Left cardiac atrium (tissue), 4 donors: ENCODE data around the gene ZFP82. TPM values are rescaled to one million over a fixed set of nuclear protein-coding genes. Genes with fewer than 3 reads are reported as not detected.

ENCODE experiments used
- ATAC-seq, 2 donors: fragments of 200-7000 bp; cut with Tn5 transposase; one replicate each; pipeline ENCODE4 v1.9.1; 2020; ENCODE audit warnings: mild to moderate bottlenecking in 2 of 2, moderate library complexity in 2 of 2
- DNase-seq: peaks from one replicate; pipeline ENCODE4 v3.0.0-alpha.2; 2020
- intact Hi-C, 2 donors: fragments of 100-400 bp; cut with DNase I; formaldehyde crosslinking; loops; one replicate each; pipeline versions ENCODE4 v1.14.1 to v1.15.1; 2022 to 2023
- total RNA-seq, 2 donors: library from RNA; stranded (reverse); fragmentation: NEBNext Ultra II Directional; extraction: Animal tissue kit (Norgen Biotek cat#: 25700); gene quantifications; one replicate each; pipeline ENCODE4 v1.2.1, GENCODE V29; 2021
- donor health status: DM: no; HTN: yes; CAD: no.
- donor health status: DM: no; HTN: yes; CAD: no; lungs with severe emphysema.
- donor health status: DM: yes; HTN: yes; CAD: no.
- donor health status: Dilated cardiomyopathy.

Gene ZFP82
- total RNA-seq, 2 donors from 2014 or later: 3.8 to 4.7 TPM

DNA sequence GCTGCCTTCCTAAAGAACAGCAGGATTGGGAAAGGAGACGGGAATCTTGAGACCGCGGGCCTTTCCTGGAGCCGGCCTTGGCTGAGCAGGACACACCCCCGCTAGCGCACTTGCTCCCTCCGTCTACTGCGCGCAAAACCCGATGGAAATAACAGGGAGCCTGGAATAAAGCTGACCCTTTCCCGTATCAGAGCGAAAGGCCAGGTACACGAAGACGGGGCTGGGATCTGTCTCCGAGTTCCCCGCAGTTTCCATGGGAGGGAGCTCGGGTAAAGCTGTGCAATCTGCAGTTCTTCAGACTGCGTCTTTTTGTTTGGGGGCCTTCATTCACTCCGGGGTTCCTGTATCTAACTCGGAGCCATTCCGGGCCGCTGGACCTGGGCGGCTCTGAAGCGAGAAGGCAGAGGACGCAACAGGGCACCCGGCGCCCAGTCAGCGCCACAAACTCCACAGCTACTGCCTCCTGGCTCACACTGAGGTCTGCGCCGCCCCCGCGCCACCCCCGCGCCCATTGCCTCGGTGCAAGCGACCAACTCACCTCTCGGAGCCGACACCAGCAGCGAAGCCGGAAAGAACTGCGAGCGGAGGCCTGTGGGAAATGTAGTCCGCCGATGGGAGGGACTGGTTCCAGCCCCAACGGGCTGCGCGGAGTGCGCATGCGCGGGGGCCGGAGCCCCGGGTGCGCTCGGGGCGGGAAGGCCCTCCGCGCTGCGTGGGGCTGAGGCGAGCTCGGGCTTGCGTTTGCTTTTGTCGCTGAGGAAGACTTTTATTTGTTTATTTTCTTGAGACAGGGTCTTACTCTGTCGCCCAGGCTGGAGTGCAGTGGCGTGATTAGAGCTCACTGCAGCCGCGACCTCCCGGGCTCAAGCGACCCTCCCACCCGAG is 39.6 kb downstream of the ZFP82 start, which contains the start of gene ZFP14:
Gene ZFP14 (minus strand): TSS at position 577 of the 885 bp plus-strand sequence. CDS start 11,309 bp downstream, outside the sequence.
- DNase-seq (peak; percentile 95), ATAC-seq (peak; percentile 99 to 100)
- intact Hi-C loops: loop anchor here in 1 of 2 donors (5.0 kb wide), 1 partner anchor 38 kb away; the partner anchor contains the start of gene ZFP82

DNA sequence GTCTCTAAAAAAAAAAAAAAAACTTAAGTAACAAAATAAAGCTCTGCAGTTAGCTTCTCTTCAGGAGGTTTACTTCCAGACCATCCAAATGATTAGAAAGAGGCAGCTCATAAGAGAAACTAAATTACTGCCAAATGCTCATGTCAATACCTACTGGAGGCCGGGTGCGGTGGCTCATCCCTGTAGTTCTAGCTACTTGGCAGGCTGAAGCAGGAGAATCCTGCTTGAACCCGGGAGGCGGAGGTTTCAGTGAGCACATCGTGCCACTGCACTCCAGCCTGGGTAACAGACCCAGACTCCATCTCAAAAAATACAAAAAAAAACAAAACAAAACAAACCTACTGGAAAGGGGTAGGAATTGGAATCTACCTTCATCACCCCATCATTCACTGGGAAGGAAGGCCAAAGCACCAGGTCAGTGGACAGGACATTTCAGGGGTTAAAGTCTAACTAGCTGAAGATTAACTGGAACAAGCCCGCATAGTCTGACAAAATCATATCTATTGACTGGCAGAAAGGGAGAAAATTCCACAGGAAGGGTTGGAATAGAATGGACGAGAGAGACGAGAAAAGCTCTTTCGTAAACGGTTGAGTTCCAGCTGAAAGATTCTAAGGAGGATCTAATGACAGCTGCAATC is 40.8 kb downstream of the ZFP82 start:
- no peak for DNase-seq
- ATAC-seq: no peak
- intact Hi-C loops: loop anchor here in 1 of 2 donors (5.0 kb wide), 1 partner anchor 40 kb away; the partner anchor contains the start of gene ZFP82

DNA sequence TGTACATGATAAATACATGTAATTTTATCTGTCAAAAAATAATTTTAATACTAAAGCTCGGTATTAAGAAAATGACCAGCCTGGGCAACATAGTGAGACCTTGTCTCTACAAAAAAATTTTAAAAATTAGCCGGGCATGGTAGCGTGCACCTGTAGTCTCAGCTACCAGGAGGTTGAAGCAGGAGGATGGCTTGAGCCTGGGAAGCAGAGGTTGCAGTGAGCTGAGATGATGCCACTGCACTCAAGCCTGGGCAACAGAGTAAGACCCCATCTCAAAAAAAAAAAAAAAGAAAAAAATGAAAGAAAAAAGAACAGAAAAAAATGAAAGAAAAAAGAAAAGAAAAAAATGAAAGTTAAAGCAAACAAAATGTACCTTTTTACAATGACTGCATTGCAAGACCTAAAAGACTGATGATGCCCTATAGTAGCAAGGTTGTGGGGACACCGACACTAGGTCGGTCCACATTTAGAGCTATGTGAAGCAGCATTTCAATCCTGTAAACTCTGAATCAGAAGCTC is 44.7 kb downstream of the ZFP82 start:
- DNase-seq (no peak), ATAC-seq (no peak)
- intact Hi-C loops: no loop called here

GRCh38 chr19:36371886-36372285 is 46.6 kb downstream of the ZFP82 start:
- no peak for ATAC-seq
- no peak for DNase-seq
- intact Hi-C loops: no loop called here

DNA sequence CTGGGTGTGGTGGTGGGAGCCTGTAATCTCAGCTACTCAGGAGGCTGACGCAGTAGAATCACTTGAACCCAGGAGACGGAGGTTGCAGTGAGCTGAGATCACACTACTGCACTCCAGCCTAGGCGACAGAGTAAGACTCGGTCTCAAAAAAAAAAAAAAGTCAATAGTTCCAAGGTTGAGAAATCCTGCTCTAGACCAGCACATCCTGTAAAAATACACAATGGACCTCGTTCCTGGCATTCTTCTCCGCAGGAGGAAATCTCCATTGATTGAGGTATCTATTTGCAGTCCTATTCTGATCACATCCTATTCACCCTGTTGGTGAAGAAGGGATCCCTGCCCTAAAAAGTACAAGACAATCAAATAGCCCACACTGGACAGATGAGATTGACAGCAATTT is 54.6 kb downstream of the ZFP82 start:
- DNase-seq (no peak), ATAC-seq (no peak)
- intact Hi-C loops: no loop called here

Other genes starting within 250 kb of the ZFP82 start
- gene ZNF565, start 204.0 kb downstream of the ZFP82 start, total RNA-seq: 1 to 10 TPM; 4.5 to 4.8 TPM
- 10 to 100 TPM; 28.0 to 48.6 TPM for gene ZNF146, start 203.5 kb downstream of the ZFP82 start, total RNA-seq
- gene ZFP14, start 39.4 kb downstream of the ZFP82 start, total RNA-seq: 1 to 10 TPM; 2.9 to 3.3 TPM
- gene ZNF566, start 70.9 kb upstream of the ZFP82 start, total RNA-seq: 10 to 100 TPM; 10.7 to 10.8 TPM
- 1 to 10 TPM; 6.2 to 7.3 TPM for gene ZNF260, start 109.6 kb upstream of the ZFP82 start, total RNA-seq
- gene ZNF529, start 154.6 kb upstream of the ZFP82 start, total RNA-seq: 10 to 100 TPM; 12.3 to 12.7 TPM
- gene ZNF382, start 186.7 kb upstream of the ZFP82 start, total RNA-seq: 10 to 100 TPM; 12.1 to 13.1 TPM
- 1 to 10 TPM; 6.9 to 7.4 TPM for gene ZNF461, start 248.2 kb upstream of the ZFP82 start, total RNA-seq